Large intestine (tissue), 3 donors: Measurements from ENCODE around the gene KCTD5. TPM values are rescaled to one million over a fixed set of nuclear protein-coding genes. Genes with fewer than 3 reads are reported as not detected.

ENCODE experiments used
- DNase-seq, 2 donors: peaks; one replicate each; pipeline versions ENCODE4 v3.0.0 to v3.0.0-alpha.2; 2013
- H3K27ac ChIP-seq: one replicate; pipeline ENCODE4 v1.5.1; 2013; ENCODE audit warnings: low read length
- H3K27me3 ChIP-seq: 2 replicates; pipeline ENCODE4 v1.6.1; 2013; ENCODE audit warnings: low read length; ENCODE audit not compliant: control insufficient read depth, insufficient read depth
- H3K36me3 ChIP-seq: 2 replicates; pipeline ENCODE4 v1.6.1; 2013; ENCODE audit warnings: low read length; ENCODE audit not compliant: control insufficient read depth, insufficient read depth
- H3K4me1 ChIP-seq: one replicate; pipeline ENCODE4 v1.6.1; 2013; ENCODE audit warnings: low read length; ENCODE audit not compliant: control insufficient read depth, insufficient read depth
- H3K4me3 ChIP-seq: one replicate; pipeline ENCODE4 v1.5.1; 2013; ENCODE audit warnings: low read length
- H3K9me3 ChIP-seq: one replicate; pipeline ENCODE4 v1.6.1; 2013; ENCODE audit warnings: mild to moderate bottlenecking, low read depth, low read length, moderate library complexity; ENCODE audit not compliant: control insufficient read depth
- WGBS: methylation state at CpG from one replicate; pipeline ENCODE4 v1.1.5; 2013; ENCODE audit warnings: low lambda C conversion rate; ENCODE audit not compliant: insufficient coverage; 5-methylcytosine and 5-hydroxymethylcytosine counted together
- polyA plus RNA-seq: library from polyadenylated mRNA; unstranded; fragments of 120-200 nt; gene quantifications from one replicate; pipeline ENCODE4 v1.2.1, GENCODE V29; 2013

Gene KCTD5
- polyA plus RNA-seq, 1 donor = 20.0 TPM

- peak; percentile 96 to 99 for DNase-seq
- Histone ChIP-seq H3K27me3 (no peaks in the 10 kb centered on the region), H3K36me3 (peaks cover 10% of the 10 kb centered on the region), H3K4me1 (peaks cover 18% of the 10 kb centered on the region), H3K4me3 (peak within 1 kb of the TSS; percentile 74), H3K27ac (peak within 1 kb of the TSS; percentile 89), H3K9me3 (peaks cover 12% of the 10 kb centered on the region)
- no CpG with 5 or more reads among the region's 99 CpGs for WGBS
Observed at GRCh38 chr16:2752035-2752849, 69.9 kb downstream of the KCTD5 start, which contains the start of gene SRRM2. SRRM2 (plus strand) TSS chr16:2752638; CDS start chr16:2756365, 3,727 bp downstream.

- peaks cover 18% of the 10 kb centered on the region for H3K4me1 ChIP-seq
Observed at GRCh38 chr16:2752850-2753732, 70.8 kb downstream of the KCTD5 start.

GRCh38 chr16:2753733-2754020 is 71.4 kb downstream of the KCTD5 start:
- Histone ChIP-seq H3K4me3 (peak overlapping the region; percentile 74), H3K4me1 (peaks cover 18% of the 10 kb centered on the region), H3K27me3 (no peaks in the 10 kb centered on the region), H3K27ac (peak overlapping the region; percentile 89), H3K36me3 (peaks cover 24% of the 10 kb centered on the region), H3K9me3 (peaks cover 12% of the 10 kb centered on the region)
- WGBS = 7% methylated on average over 6 of the region's 7 CpGs
- DNase-seq = peak in 1 of 2 donors; percentile 29

More at GRCh38 chr16:2752850-2753732, 70.8 kb downstream of the KCTD5 start:
- Histone ChIP-seq H3K4me3 (peak overlapping the region; percentile 74), H3K27me3 (no peaks in the 10 kb centered on the region), H3K36me3 (peaks cover 18% of the 10 kb centered on the region), H3K27ac (peak overlapping the region; percentile 89), H3K9me3 (peaks cover 12% of the 10 kb centered on the region)
- DNase-seq = peak in 1 of 2 donors; percentile 82
- WGBS = 0% methylated on average over 5 of the region's 82 CpGs

DNA sequence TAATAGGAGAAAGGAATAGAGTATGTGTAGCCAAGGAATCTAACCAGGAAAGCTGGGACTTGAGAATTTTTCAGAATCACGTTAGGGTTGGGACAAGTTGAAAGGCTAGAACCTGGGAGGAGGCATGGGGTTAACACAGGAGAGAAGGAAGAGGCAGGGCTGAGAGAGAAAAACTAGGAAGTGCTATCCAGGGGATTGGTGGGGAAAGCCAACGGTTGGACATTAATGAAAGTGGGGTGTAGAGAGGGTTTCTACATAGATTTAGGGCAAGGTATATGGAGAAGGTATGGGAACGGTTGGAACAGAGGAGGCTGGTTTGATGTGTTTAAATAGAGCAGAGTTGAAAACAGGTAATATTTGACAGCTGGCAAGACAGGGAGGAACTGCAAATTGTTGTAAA is 72.8 kb downstream of the KCTD5 start:
- H3K4me1 ChIP-seq = peaks cover 18% of the 10 kb centered on the region
- 52% methylated on average over 3 of the region's 3 CpGs for WGBS
- H3K27me3 ChIP-seq = no peaks in the 10 kb centered on the region
- peaks cover 12% of the 10 kb centered on the region for H3K9me3 ChIP-seq
- peaks cover 39% of the 10 kb centered on the region for H3K36me3 ChIP-seq
- H3K4me3 ChIP-seq = peak overlapping the region; percentile 74
- no peak for DNase-seq
- H3K27ac ChIP-seq = no peak overlapping the region

- no peaks in the 10 kb centered on the region for H3K27me3 ChIP-seq
- 84% methylated on average over 5 of the region's 30 CpGs for WGBS
- no peak overlapping the region for H3K4me3 ChIP-seq
- H3K36me3 ChIP-seq = peaks cover 52% of the 10 kb centered on the region
- no peak for DNase-seq
- H3K9me3 ChIP-seq = peaks cover 8% of the 10 kb centered on the region
- no peak overlapping the region for H3K27ac ChIP-seq
- peaks cover 16% of the 10 kb centered on the region for H3K4me1 ChIP-seq
Observed at GRCh38 chr16:2756288-2757015, 74.1 kb downstream of the KCTD5 start.

DNA sequence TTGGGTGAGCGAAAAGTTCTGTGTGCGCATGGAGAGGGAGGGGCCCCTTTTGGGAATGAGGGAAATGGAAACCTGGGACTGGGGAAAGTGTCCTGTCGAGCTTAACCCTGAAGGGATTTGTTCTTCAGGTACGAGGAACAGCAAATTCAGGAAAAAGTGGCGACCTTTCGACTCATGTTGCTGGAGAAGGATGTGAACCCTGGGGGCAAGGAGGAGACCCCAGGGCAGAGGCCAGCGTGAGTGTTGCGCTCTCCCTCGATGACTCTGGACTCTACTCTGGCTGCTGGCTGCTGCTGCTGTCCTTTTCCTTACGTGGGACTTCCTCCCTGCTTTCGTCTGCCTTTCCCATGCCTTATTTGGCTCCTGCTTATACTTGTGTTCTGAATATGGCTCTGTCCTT is 75.0 kb downstream of the KCTD5 start:
- no peak for DNase-seq
- Histone ChIP-seq H3K36me3 (peaks cover 60% of the 10 kb centered on the region), H3K4me1 (peaks cover 10% of the 10 kb centered on the region), H3K9me3 (peaks cover 10% of the 10 kb centered on the region), H3K27ac (no peak overlapping the region), H3K4me3 (no peak overlapping the region), H3K27me3 (no peaks in the 10 kb centered on the region)
- WGBS = 100% methylated on average over 1 of the region's 11 CpGs

Other genes with a start within 250 kb of the KCTD5 start
- gene TEDC2, start 222.4 kb upstream of the KCTD5 start, polyA plus RNA-seq = 6.4 TPM
- gene NTN3, start 211.2 kb upstream of the KCTD5 start, polyA plus RNA-seq = 0.75 TPM
- gene TBC1D24, start 207.4 kb upstream of the KCTD5 start, polyA plus RNA-seq = 15.1 TPM
- gene ATP6V0C, start 168.6 kb upstream of the KCTD5 start, polyA plus RNA-seq = 246 TPM
- gene AMDHD2, start 162.2 kb upstream of the KCTD5 start, polyA plus RNA-seq = 88.0 TPM
- gene CEMP1, start 151.1 kb upstream of the KCTD5 start, polyA plus RNA-seq = 16.8 TPM
- gene PDPK1, start 144.5 kb upstream of the KCTD5 start, polyA plus RNA-seq = 39.7 TPM
- 1.3 TPM for gene PRSS27, start 37.7 kb downstream of the KCTD5 start, polyA plus RNA-seq
- gene SRRM2, start 70.1 kb downstream of the KCTD5 start, polyA plus RNA-seq = 688 TPM
- 175 TPM for gene ELOB, start 94.8 kb downstream of the KCTD5 start, polyA plus RNA-seq
- 0.13 TPM for gene PRSS33, start 105.0 kb downstream of the KCTD5 start, polyA plus RNA-seq
- gene PRSS41, start 115.9 kb downstream of the KCTD5 start, polyA plus RNA-seq = not detected
- gene PRSS21, start 134.7 kb downstream of the KCTD5 start, polyA plus RNA-seq = 0.49 TPM
- 4.3 TPM for gene ZG16B, start 147.8 kb downstream of the KCTD5 start, polyA plus RNA-seq
- 0.63 TPM for gene PRSS22, start 175.6 kb downstream of the KCTD5 start, polyA plus RNA-seq
- gene FLYWCH2, start 200.7 kb downstream of the KCTD5 start, polyA plus RNA-seq = 9.4 TPM
- gene FLYWCH1, start 229.4 kb downstream of the KCTD5 start, polyA plus RNA-seq = 22.0 TPM